ENCODE results near the gene OR52L1. TPM values are rescaled to one million over a fixed set of nuclear protein-coding genes. Genes with fewer than 3 reads are reported as not detected.

Gene OR52L1
- total and polyA plus RNA-seq, 2 of the 8 experiments (the other 6 are each of a cell fraction or from before 2014, with no cell fraction given): 0.24 TPM; not detected in 1

- H4K91ac ChIP-seq (replicated peaks; ENCODE audit: insufficient read length, low read length): no peak overlapping the region
Observed at GRCh38 chr11:5992150-5992549, 5.4 kb upstream of the OR52L1 start.

More at GRCh38 chr11:5992150-5992549, 5.4 kb upstream of the OR52L1 start:
- Histone ChIP-seq H3K4me3 (ENCODE audit: extremely low read depth in 1 of 4, insufficient read depth in 2 of 4, low read depth in 3 of 4, low read length in 4 of 4) (no peak overlapping the region), H3K14ac (ENCODE audit: insufficient read length) (no peak overlapping the region), H2AK5ac (ENCODE audit: low read depth, low read length) (no peak overlapping the region), H4K5ac (ENCODE audit: insufficient read length, low read depth, low read length) (no peak overlapping the region), H2BK120ac (replicated peaks; ENCODE audit: low read depth, low read length) (no peak overlapping the region), H3K27ac (ENCODE audit: low read depth, low read length) (no peak overlapping the region), H3K23me2 (ENCODE audit: low read depth, low read length) (no peaks in the 10 kb centered on the region), H2AFZ (ENCODE audit: low read length) (no peak overlapping the region; the same call in 1 of the 2 replicates), H3K36me3 (ENCODE audit: control insufficient read depth in 2 of 4, insufficient read depth in 4 of 4, low read length in 3 of 4) (no peaks in the 10 kb centered on the region), H3K18ac (ENCODE audit: extremely low read depth, low read length) (no peak overlapping the region), H3K56ac (replicated peaks; ENCODE audit: insufficient read length, low read depth, low read length) (no peak overlapping the region), H2BK15ac (ENCODE audit: low read length) (no peak overlapping the region), H3K27me3 (replicated peaks in 1 of 4; ENCODE audit: control insufficient read depth in 3 of 4, extremely low read depth in 1 of 4, insufficient read depth in 3 of 4, low read length in 3 of 4) (no peaks in the 10 kb centered on the region), H2BK20ac (ENCODE audit: low read length) (no peak overlapping the region), H3K79me1 (ENCODE audit: low read depth, low read length) (no peaks in the 10 kb centered on the region), H4K8ac (ENCODE audit: extremely low read depth, insufficient read depth, low read length) (no peak overlapping the region), H3K4me2 (ENCODE audit: insufficient read depth in 1 of 2, low read depth in 2 of 2, low read length in 2 of 2) (no peak overlapping the region), H3K9ac (replicated peaks in 1 of 4; ENCODE audit: extremely low read depth in 1 of 4, low read depth in 3 of 4, low read length in 3 of 4) (no peak overlapping the region), H3K4ac (replicated peaks; ENCODE audit: insufficient read length, low read depth, low read length) (no peak overlapping the region), H4K20me1 (replicated peaks in 1 of 2; ENCODE audit: control insufficient read depth in 1 of 2, insufficient read depth in 2 of 2, low read length in 2 of 2) (no peaks in the 10 kb centered on the region), H3K23ac (ENCODE audit: insufficient read length) (no peak overlapping the region), H3K9me3 (ENCODE audit: insufficient read depth in 2 of 2, low read depth in 1 of 2, low read length in 1 of 2) (no peaks in the 10 kb centered on the region; a peak in 1 of 4 replicates), H2BK12ac (ENCODE audit: low read depth, low read length) (no peak overlapping the region), H3K79me2 (ENCODE audit: control insufficient read depth in 1 of 2, insufficient read depth in 2 of 2, low read length in 2 of 2) (no peaks in the 10 kb centered on the region), H3K4me1 (replicated peaks in 1 of 4; ENCODE audit: control insufficient read depth in 3 of 4, insufficient read depth in 4 of 4, low read length in 3 of 4) (no peaks in the 10 kb centered on the region), H2BK5ac (ENCODE audit: low read depth, low read length) (no peak overlapping the region)
- no peak for TF ChIP-seq HDAC2 (IDR thresholded peaks at IDR 0.05; ENCODE audit: borderline replicate concordance in 1 of 2, low read depth in 2 of 2, low read length in 2 of 2)
- no peak for DNase-seq (ENCODE audit: low read depth in 1 of 2, low spot score in 2 of 2)
- FAIRE-seq: no peak
- ChIA-PET CTCF (ENCODE audit: partially characterized antibody) (interaction anchor here (0.6 to 3.0 kb wide), 36 partner anchors 8 to 825 kb away, joined by 3 to 21 read pairs (median 3); partner anchors contain the start of genes FHIP1B, OR56A1 and OR56A5), POLR2A (ENCODE audit: partially characterized antibody) (interaction anchor here (0.6 kb wide), 1 partner anchor 245 kb away, joined by 3 read pairs; no protein-coding TSS in a partner anchor)
- WGBS, 2 experiments (ENCODE audit: extremely low coverage in 1 of 2, insufficient coverage in 1 of 2, insufficient read length in 1 of 2, insufficient replicate concordance in 2 of 2, low coverage in 1 of 2, low lambda C conversion rate in 2 of 2, missing lambda C conversion rate in 1 of 2): 91% methylated on average over 3 of the region's 3 CpGs; no CpG with 5 or more reads in 1 of the 2 experiments

Measured in H1 (cell line).